ENCODE data around the gene NUAK1.

Gene NUAK1

DNA sequence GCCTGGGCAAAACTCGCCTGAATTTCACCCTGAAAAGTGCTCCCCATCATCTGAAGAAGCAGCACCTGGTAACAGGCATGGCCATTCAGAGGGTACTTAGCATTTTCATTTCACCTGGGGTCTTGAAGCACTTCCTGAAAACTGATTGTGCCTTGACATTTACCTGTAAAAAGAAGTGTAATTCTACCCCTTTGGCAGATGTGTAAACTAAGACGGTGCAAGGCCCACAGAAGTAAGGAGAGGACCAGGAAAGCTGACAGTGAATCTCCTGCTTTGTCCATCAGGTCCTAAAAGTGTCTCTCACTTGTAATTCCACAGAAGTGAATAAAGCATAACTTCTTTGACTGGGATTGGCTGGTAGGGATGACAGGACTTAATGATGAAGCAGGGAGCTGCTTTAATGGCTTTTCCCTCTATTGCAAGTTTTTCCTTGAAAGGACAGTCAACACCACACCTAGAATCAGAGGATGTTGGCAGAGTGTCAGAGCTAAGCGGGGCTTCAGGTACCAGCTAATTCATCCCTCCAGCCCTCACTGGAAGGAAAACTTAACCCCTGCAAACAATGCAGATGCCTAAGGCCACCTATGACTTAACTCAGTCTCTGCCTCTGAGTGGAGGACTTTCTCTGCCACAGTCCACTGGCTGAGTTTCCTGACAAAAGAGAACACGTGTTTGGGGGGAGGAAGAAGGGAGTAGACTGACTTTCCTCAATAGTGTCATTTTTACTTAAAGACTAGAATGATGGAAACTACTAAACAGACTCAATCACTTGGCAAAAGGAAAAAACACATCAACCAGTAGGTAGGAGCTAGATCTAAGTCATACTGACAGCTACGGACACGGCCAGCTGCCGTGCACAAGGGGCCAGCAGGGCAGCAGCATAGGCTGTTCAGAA lies 74.7 kb downstream of the NUAK1 start:
- no peak for DNase-seq (ENCODE audit: low read depth in 2 of 2)

- DNase-seq (ENCODE audit: low read depth in 2 of 2): no peak
Observed at GRCh38 chr12:106062693-106063092, 76.1 kb downstream of the NUAK1 start.

DNA sequence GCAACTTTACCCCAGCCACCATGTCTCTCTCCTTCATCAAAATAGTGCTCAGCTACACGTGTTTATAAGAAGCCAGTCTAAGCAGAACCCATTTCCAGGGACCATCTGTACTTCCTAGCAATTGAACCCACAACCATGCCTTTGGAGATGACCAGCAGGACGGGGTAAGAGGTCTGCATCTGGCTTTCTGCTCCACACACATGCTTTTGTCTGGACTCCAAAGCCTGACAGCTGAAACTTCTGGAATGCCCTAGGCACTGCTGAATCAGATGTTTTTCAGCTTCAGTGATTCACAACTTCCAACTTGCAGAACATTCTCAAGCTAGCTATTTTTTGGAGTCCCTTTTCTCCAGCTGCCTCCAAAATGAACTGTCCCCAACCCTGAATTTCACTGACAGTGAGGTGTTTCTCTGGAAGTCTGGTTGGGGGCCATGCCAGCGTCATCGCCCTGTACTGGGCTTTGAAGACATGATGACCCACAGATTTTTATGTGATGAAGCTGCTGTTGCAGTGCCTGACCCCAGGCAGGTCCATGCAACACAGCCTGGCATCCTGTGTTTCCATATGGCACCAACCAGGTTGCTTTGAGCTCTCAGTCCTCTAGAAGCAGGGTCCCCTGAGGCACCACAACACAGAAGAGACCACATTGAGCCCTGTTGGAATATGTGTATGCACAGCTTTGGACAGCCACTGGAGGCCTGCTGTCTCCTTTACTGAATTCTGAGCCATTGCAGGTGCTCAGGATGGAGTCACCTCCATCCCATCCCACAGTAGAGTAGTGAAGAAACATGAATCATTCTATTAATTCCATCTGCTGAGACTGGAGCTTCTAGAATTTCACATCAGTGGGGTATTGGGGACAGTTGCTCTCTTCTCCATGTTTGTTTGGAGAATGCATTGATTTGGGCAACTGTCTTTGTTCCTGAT lies 80.2 kb downstream of the NUAK1 start:
- DNase-seq (ENCODE audit: low read depth in 2 of 2): no peak

DNA sequence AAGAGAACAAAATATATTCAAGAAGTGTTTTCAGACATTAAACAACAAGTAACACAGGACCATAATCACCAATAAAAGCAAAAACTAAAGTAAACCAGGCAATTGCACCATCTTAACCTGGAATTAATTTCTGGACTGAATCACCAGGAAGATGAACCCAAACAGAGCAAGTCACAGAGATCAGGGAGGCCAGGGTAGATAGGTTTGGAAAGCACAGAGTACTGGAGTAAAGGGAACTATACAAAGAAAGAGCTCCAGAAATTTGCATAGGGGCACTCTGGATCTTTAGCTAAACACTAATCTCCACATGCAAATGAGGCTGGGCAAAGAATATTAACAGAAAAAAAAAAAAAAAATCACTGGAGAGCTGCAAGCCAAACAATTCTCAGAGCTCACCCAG lies 84.7 kb downstream of the NUAK1 start:
- DNase-seq (ENCODE audit: low read depth in 2 of 2): no peak

DNA sequence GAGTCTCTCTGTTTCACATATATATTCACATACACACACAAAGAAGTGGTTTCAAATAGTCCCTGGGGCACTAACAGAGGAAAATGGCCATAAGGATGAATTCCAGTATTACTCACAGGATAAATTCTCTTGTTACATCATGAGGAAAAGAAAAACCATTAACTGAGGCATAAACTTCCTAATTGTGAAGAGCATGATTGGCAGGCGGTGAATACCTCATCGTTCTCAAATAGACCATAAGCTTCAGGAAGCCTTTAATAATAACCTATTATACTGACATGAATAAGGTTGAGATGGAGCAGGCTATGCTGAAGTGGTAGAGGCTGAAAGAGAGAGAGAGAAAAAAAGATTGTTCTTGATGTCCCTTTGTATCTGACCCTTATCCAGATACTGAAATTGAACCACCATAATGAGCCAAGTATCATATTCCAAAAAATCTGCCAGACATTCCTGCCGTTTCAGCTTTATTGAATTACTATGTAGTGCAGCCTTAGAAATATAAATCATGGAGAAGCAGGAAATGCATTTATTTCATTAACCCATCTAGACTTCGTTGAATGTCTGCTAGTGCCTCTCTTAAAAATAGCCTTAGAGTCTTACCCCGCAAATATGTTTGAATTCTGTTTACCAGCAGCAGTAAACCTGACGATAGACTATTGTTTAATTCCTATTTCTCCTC lies 86.8 kb downstream of the NUAK1 start:
- DNase-seq (ENCODE audit: low read depth in 2 of 2): no peak

- no peak for DNase-seq (ENCODE audit: low read depth in 2 of 2)
Observed at GRCh38 chr12:106049546-106049945, 89.2 kb downstream of the NUAK1 start.

DNA sequence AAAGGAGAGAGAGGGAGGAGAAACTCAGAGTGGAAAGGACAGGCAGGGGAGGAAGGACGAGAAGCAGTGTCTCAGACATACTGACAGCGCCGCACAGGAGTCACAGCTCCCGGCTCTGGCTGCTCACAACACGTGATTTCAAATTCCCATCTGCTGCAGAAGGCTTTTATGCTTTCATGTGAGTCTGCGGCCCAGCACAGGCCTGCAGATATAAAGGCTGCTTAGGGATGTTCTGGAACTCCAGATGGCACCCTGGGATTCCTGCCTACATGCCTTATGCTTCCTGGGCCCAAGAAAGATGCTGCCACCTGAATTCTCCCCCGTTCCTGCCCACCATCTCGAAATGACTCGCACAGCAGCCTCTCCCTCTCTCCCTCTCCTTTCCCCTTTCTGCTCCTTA lies 89.6 kb downstream of the NUAK1 start:
- DNase-seq (ENCODE audit: low read depth in 2 of 2): no peak

- no peak for DNase-seq (ENCODE audit: low read depth in 2 of 2)
Observed at GRCh38 chr12:106048676-106049075, 90.1 kb downstream of the NUAK1 start.

DNA sequence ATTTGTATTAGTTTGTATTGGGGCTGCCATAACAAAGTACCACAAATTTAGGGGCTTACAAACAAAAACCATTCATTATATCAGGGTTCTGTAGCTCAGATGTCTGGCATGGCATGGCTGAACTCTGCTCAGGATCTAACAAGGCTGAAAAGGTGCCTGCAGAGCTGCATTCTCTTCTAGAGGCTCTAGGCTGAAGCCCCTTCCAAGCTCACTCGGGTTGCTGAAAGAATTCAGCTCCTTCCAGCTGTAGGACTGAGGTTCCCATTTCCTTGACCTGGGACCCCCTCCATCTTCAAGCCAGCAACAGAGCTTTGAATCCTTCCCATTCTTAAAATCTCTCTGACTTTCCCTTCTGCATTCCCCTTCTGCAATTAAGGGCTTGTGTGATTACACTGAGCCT lies 90.7 kb downstream of the NUAK1 start:
- no peak for DNase-seq (ENCODE audit: low read depth in 2 of 2)

- DNase-seq (ENCODE audit: low read depth in 2 of 2): no peak
Observed at GRCh38 chr12:106046947-106047346, 91.8 kb downstream of the NUAK1 start.

DNA sequence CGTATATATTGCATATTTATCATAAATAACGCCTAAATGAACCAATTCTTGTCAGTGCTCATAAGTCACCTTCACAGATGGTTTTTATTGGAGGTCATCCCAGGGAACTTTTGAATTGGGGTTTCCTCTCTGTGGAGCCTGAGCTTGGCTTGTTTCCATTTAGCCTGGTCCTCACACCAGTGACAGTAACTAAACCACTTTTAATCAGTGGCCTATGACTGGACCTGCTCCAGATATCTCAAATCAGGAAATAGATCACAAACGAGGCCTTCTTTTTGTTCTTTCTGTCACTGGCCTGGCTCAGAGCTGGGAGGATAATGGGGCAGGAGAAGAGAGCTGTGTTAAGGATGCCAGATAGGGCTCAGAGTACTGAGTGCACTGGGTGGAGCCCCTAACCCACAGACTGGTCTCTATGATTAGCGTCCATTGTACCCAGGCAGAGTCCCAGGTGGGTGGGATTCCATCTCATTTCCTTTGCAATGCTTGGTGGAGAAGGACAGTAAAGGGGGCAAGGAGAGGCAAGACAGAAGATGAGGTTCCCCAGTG lies 92.4 kb downstream of the NUAK1 start:
- DNase-seq (ENCODE audit: low read depth in 2 of 2): no peak

- no peak for DNase-seq (ENCODE audit: low read depth in 2 of 2)
Observed at GRCh38 chr12:106045251-106045674, 93.5 kb downstream of the NUAK1 start.

DNA sequence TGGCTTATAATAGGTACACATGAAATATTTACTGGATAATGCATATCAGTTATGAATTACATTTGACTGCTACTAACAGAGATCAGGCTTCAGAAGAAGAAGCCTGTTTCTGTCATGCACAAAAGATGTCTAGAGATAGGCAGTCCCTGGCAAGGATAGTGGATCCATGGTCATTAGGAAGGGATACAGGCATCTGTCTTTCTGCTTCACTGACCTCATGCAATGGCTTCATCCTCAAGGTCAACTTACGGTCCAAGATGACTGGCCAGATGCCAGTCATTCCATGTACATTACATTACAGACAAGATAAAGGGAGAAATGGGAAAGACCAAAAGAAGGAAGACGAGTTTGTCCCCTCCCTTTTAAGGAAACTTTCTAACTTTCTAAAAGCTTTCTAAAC lies 94.0 kb downstream of the NUAK1 start:
- DNase-seq (ENCODE audit: low read depth in 2 of 2): no peak

- no peak for DNase-seq (ENCODE audit: low read depth in 2 of 2)
Observed at GRCh38 chr12:106042037-106042436, 96.7 kb downstream of the NUAK1 start.

- DNase-seq (ENCODE audit: low read depth in 2 of 2): no peak
Observed at GRCh38 chr12:106040521-106040920, 98.2 kb downstream of the NUAK1 start.

GRCh38 chr12:106039646-106040404 lies 98.9 kb downstream of the NUAK1 start:
- no peak for DNase-seq (ENCODE audit: low read depth in 2 of 2)

GRCh38 chr12:106039242-106039641 lies 99.5 kb downstream of the NUAK1 start:
- DNase-seq (ENCODE audit: low read depth in 2 of 2): no peak

- DNase-seq (ENCODE audit: low read depth in 2 of 2): no peak
Observed at GRCh38 chr12:106037524-106038298, 101.0 kb downstream of the NUAK1 start.

- DNase-seq (ENCODE audit: low read depth in 2 of 2): no peak
Observed at GRCh38 chr12:106035421-106035820, 103.3 kb downstream of the NUAK1 start.

DNA sequence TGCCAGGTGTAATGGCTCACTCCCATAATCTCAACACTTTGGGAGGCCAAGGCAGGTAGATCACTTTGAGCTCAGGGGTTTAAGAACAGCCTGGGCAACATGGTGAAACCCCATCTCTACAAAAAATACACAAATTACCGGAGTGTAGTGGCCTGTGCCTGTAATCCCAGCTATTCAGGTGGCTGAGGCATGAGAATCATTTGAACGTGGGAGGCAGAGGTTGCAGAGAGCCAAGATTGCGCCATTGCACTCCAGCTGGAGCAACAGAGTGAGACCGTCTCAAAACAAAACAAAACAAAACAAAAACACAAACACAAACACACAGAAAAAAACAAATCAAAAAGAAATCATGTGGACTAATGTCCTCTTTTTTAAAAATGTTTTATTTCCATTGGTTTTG lies 104.4 kb downstream of the NUAK1 start:
- DNase-seq (ENCODE audit: low read depth in 2 of 2): no peak

Data from stimulated activated CD8-positive, alpha-beta memory T cell treated with anti-CD3 and anti-CD28 coated beads, Interleukin-15, amount 100 ng/mL, for 4 hours (primary cell).